Type B pancreatic cell (in vitro differentiated cells): ENCODE data around the gene EEFSEC. TPM values are rescaled to one million over a fixed set of nuclear protein-coding genes. Genes with fewer than 3 reads are reported as not detected.

ENCODE experiments used
- DNase-seq: peaks from one replicate; pipeline ENCODE4 v3.0.0; 2021; ENCODE audit warnings: mixed read lengths; ENCODE audit not compliant: unreplicated experiment; ENCODE audit errors: extremely low spot score
- H3K27ac Mint-ChIP-seq: 2 replicates; pipeline ENCODE4 v1.8.0; 2021; ENCODE audit warnings: mild to moderate bottlenecking, mixed read lengths
- H3K27me3 Mint-ChIP-seq: 2 replicates; pipeline ENCODE4 v1.8.0; 2021; ENCODE audit warnings: mixed read lengths
- H3K36me3 Mint-ChIP-seq: 2 replicates; pipeline ENCODE4 v1.8.0; 2021; ENCODE audit warnings: mixed read lengths
- H3K4me1 Mint-ChIP-seq: one replicate; pipeline ENCODE4 v1.8.0; 2021; ENCODE audit warnings: mixed read lengths; ENCODE audit not compliant: unreplicated experiment
- H3K4me3 Mint-ChIP-seq: 2 replicates; pipeline ENCODE4 v1.8.0; 2021; ENCODE audit warnings: mild to moderate bottlenecking, mixed read lengths
- H3K9me3 Mint-ChIP-seq: 2 replicates; pipeline ENCODE4 v1.8.0; 2021; ENCODE audit warnings: mixed read lengths
- total RNA-seq: library from RNA; stranded (reverse); gene quantifications from 2 replicates; pipeline ENCODE4 v1.2.1, GENCODE V29; 2021; ENCODE audit warnings: low replicate concordance
- TF ChIP-seq, protein P1 (sequence below): fragments of 200-600 bp; sonication (generic); conservative IDR thresholded peaks from 2 replicates; pipeline ENCODE4 v1.5.0; 2021; ENCODE audit warnings: antibody characterized with exemption, mild to moderate bottlenecking

The EEFSEC gene
- total RNA-seq, 1 donor from 2014 or later: 16.6 TPM

DNA sequence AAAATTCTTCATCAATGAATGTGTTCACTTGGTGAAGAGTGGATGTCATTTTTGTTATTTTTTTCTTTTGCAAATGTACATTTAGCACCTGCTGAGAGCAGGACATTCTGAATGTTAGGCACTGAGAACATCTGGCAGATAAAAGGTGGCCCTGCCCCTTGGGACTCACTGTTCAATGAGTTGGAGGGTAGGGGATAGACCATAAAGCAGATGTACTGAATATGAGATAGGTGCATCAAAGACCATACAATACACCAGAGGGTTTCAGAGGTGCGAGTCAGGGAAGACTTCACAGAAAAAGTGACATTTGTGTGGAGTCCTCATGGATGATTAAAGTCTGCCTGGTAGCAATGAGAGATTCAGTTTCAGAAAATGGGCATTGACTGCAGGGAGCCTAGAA is 34.2 kb downstream of the EEFSEC start:
- Mint-ChIP-seq H3K9me3 (no peaks in the 10 kb centered on the region), H3K27ac (no peak overlapping the region), H3K36me3 (peaks cover 7% of the 10 kb centered on the region), H3K4me3 (no peak overlapping the region), H3K4me1 (peaks cover 8% of the 10 kb centered on the region), H3K27me3 (no peaks in the 10 kb centered on the region)
- TF ChIP-seq, protein P1, sequence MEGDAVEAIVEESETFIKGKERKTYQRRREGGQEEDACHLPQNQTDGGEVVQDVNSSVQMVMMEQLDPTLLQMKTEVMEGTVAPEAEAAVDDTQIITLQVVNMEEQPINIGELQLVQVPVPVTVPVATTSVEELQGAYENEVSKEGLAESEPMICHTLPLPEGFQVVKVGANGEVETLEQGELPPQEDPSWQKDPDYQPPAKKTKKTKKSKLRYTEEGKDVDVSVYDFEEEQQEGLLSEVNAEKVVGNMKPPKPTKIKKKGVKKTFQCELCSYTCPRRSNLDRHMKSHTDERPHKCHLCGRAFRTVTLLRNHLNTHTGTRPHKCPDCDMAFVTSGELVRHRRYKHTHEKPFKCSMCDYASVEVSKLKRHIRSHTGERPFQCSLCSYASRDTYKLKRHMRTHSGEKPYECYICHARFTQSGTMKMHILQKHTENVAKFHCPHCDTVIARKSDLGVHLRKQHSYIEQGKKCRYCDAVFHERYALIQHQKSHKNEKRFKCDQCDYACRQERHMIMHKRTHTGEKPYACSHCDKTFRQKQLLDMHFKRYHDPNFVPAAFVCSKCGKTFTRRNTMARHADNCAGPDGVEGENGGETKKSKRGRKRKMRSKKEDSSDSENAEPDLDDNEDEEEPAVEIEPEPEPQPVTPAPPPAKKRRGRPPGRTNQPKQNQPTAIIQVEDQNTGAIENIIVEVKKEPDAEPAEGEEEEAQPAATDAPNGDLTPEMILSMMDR: no peak
- no peak for DNase-seq

DNA sequence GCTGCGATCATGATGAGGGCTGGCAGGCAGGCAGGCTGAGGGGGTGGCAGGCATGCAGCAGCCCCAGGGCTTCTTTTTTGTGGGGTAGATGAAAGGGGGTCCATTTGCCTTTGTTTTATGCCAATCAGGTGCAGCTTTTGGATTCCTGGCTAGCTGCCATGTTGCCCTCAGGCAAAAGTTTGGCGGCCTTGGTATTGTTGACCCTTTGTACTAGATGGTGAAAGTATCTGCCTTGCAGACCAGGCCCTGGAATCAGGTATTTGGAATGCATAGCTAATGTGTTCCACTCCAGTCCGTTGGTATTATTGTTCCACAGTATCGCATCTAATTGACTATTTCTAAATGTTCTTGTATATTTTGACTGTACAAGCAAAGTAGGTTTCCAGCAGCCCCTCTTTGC is 35.0 kb downstream of the EEFSEC start:
- peaks cover 7% of the 10 kb centered on the region for H3K36me3 Mint-ChIP-seq
- H3K27ac Mint-ChIP-seq: no peak overlapping the region
- no peaks in the 10 kb centered on the region for H3K27me3 Mint-ChIP-seq
- H3K9me3 Mint-ChIP-seq: no peaks in the 10 kb centered on the region
- no peak for DNase-seq
- no peak overlapping the region for H3K4me3 Mint-ChIP-seq
- peaks cover 12% of the 10 kb centered on the region for H3K4me1 Mint-ChIP-seq
- TF ChIP-seq, protein P1: no peak

DNA sequence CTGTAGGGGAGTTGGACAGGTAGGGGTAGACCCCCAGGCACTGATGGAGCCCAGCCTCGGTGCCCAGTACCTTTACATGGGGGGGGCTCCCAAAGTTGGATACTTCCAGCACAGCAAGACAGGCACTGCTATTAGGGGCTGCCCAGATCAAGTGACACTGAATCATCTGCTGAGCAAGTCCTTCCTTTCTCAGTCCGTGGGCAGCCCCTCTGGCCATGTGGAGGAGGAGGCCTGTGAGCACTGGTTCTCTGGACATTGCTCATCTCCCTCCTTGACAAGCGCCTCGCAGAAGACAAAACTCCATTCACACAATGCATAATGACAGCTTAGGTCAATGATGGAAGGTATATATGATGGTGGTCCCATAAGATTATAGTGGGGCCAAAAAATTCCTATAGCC is 35.7 kb downstream of the EEFSEC start:
- H3K4me1 Mint-ChIP-seq: peaks cover 12% of the 10 kb centered on the region
- H3K9me3 Mint-ChIP-seq: no peaks in the 10 kb centered on the region
- H3K27me3 Mint-ChIP-seq: no peaks in the 10 kb centered on the region
- no peak for DNase-seq
- H3K4me3 Mint-ChIP-seq: no peak overlapping the region
- no peak overlapping the region for H3K27ac Mint-ChIP-seq
- TF ChIP-seq, protein P1: no peak
- peaks cover 7% of the 10 kb centered on the region for H3K36me3 Mint-ChIP-seq

GRCh38 chr3:128190501-128190900 is 37.2 kb downstream of the EEFSEC start:
- H3K9me3 Mint-ChIP-seq: no peaks in the 10 kb centered on the region
- DNase-seq: no peak
- H3K4me3 Mint-ChIP-seq: no peak overlapping the region
- H3K27ac Mint-ChIP-seq: no peak overlapping the region
- TF ChIP-seq, protein P1: no peak
- peaks cover 19% of the 10 kb centered on the region for H3K4me1 Mint-ChIP-seq
- H3K27me3 Mint-ChIP-seq: no peaks in the 10 kb centered on the region
- peaks cover 2% of the 10 kb centered on the region for H3K36me3 Mint-ChIP-seq

DNA sequence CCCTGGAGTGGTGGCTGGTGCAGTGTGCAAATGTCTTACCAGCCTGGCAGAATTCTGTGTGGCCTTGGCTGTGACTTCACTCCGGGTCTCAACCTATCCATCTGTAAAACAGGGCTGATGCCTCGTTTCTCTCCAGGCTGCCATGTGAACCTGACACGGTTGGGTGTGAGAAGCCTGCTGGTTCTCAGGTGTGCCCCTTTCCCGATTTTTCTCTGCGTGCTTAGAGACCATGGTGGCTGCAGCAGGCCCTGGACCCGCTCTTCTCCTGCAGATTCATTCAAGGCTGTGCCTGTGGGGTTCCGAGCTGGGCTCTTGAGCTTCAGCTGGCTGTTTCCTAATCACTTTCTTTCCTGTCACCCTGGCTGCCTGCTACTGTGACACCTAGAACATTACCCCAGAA is 38.9 kb downstream of the EEFSEC start:
- Mint-ChIP-seq H3K9me3 (no peaks in the 10 kb centered on the region), H3K27me3 (no peaks in the 10 kb centered on the region), H3K4me3 (no peak overlapping the region), H3K27ac (no peak overlapping the region), H3K36me3 (no peaks in the 10 kb centered on the region), H3K4me1 (peaks cover 31% of the 10 kb centered on the region)
- no peak for DNase-seq
- TF ChIP-seq, protein P1: no peak

DNA sequence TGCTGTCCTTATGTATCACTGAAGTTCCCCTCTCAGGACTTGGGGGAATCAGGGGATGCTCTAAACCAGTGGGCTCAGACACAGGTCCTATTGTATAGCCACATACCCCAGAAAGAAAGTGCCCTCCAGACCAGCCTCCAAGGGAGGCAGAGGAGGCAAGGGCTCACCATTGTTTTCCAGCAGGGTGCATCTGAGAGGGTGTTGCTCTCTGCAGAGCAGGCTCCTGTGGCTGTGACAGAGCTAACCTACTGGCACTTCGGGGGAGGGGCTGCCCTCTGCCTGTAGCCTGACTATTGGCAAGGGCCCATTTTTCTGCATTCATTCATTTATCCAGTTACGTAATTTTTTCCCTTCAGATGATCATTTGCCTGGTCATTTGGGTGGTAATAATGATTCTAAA is 39.9 kb downstream of the EEFSEC start:
- TF ChIP-seq, protein P1: no peak
- no peak overlapping the region for H3K27ac Mint-ChIP-seq
- no peaks in the 10 kb centered on the region for H3K9me3 Mint-ChIP-seq
- DNase-seq: no peak
- no peaks in the 10 kb centered on the region for H3K36me3 Mint-ChIP-seq
- no peak overlapping the region for H3K4me3 Mint-ChIP-seq
- H3K27me3 Mint-ChIP-seq: no peaks in the 10 kb centered on the region
- H3K4me1 Mint-ChIP-seq: peaks cover 32% of the 10 kb centered on the region
